CD4-positive, alpha-beta T cell treated with Interferon gamma for 1 hour (primary cell): ENCODE measurements around the gene CDK4.

ENCODE experiments used
- DNase-seq: peaks from one replicate; pipeline ENCODE4 v3.0.0-alpha.2; 2020

Gene CDK4

GRCh38 chr12:57771873-57772428 lies 19.8 kb upstream of the CDK4 start, which contains the start of gene METTL1:
Gene METTL1, minus strand, starts transcription at chr12:57772105. Its CDS starts 22 bp downstream, at chr12:57772083.
- DNase-seq = peak; percentile 89

GRCh38 chr12:57771236-57771872 lies 19.2 kb upstream of the CDK4 start:
- peak; percentile 80 for DNase-seq

GRCh38 chr12:57770734-57771133 lies 18.6 kb upstream of the CDK4 start:
- DNase-seq = no peak

- DNase-seq = no peak
Measured at GRCh38 chr12:57769594-57769993, 17.5 kb upstream of the CDK4 start.

- no peak for DNase-seq
Measured at GRCh38 chr12:57767876-57768275, 15.8 kb upstream of the CDK4 start.

GRCh38 chr12:57767305-57767698 lies 15.2 kb upstream of the CDK4 start:
- no peak for DNase-seq

- DNase-seq = no peak
Measured at GRCh38 chr12:57766464-57767304, 14.6 kb upstream of the CDK4 start, which contains the start of gene CYP27B1. Gene CYP27B1, minus strand, starts transcription at chr12:57767078. Its CDS starts 37 bp downstream, at chr12:57767041.

GRCh38 chr12:57765698-57766463 lies 13.8 kb upstream of the CDK4 start:
- no peak for DNase-seq

- DNase-seq = peak; percentile 31
Measured at GRCh38 chr12:57765003-57765697, 13.0 kb upstream of the CDK4 start.

- DNase-seq = no peak
Measured at GRCh38 chr12:57764662-57765002, 12.5 kb upstream of the CDK4 start.

GRCh38 chr12:57763881-57764661 lies 12.0 kb upstream of the CDK4 start:
- DNase-seq = no peak

- no peak for DNase-seq
Measured at GRCh38 chr12:57762463-57762862, 10.4 kb upstream of the CDK4 start.

GRCh38 chr12:57761391-57761998 lies 9.4 kb upstream of the CDK4 start:
- DNase-seq = no peak

- no peak for DNase-seq
Measured at GRCh38 chr12:57760347-57760982, 8.4 kb upstream of the CDK4 start.

- peak; percentile 47 for DNase-seq
Measured at GRCh38 chr12:57759360-57759980, 7.4 kb upstream of the CDK4 start.

- DNase-seq = no peak
Measured at GRCh38 chr12:57758552-57759359, 6.6 kb upstream of the CDK4 start.

- no peak for DNase-seq
Measured at GRCh38 chr12:57757771-57758170, 5.7 kb upstream of the CDK4 start.

- DNase-seq = peak; percentile 64
Measured at GRCh38 chr12:57756406-57757341, 4.6 kb upstream of the CDK4 start.
